Measurements from ENCODE around the gene SLC47A2. TPM values are rescaled to one million over a fixed set of nuclear protein-coding genes. Genes with fewer than 3 reads are reported as not detected.

SLC47A2 gene
- total and polyA plus RNA-seq, 3 experiments from 2014 or later: not detected

GRCh38 chr17:19648475-19649273 is 67.7 kb downstream of the SLC47A2 start, which contains the start of gene ALDH3A2:
TSS of gene ALDH3A2 (plus strand) at chr17:19648751. CDS start at chr17:19648972, 221 bp downstream.
- Mint-ChIP-seq H3K4me3 (peak within 1 kb of the TSS; percentile 95 to 98 (median 96)), H3K4me1 (peaks cover 25 to 53% (median 41%) of the 10 kb centered on the region in 3 donors), H3K9me3 (no peaks in the 10 kb centered on the region), H3K27me3 (no peaks in the 10 kb centered on the region), H3K36me3 (peaks cover 4 to 26% (median 9%) of the 10 kb centered on the region in 3 donors), H3K27ac (peak within 1 kb of the TSS; percentile 93 to 99 (median 95))
- Histone ChIP-seq H3K36me3 (ENCODE audit: insufficient read depth, low read length) (no peaks in the 10 kb centered on the region), H3K4me1 (ENCODE audit: insufficient read depth, low read length) (peaks cover 20% of the 10 kb centered on the region), H3K27me3 (ENCODE audit: insufficient read depth, low read length, poor library complexity, severe bottlenecking) (no peaks in the 10 kb centered on the region), H3K4me3 (ENCODE audit: low read length) (peak within 1 kb of the TSS; percentile 76), H3K27ac (ENCODE audit: low read depth, low read length) (peak within 1 kb of the TSS; percentile 41), H3K9me3 (ENCODE audit: low read length) (no peaks in the 10 kb centered on the region)
- ChIA-PET CTCF (interaction anchor here (0.9 to 2.5 kb wide), 9 partner anchors 12 to 202 kb away, joined by 3 to 10 read pairs (median 4); no protein-coding TSS in a partner anchor), POLR2A (interaction anchor here (1.0 to 1.6 kb wide), 4 partner anchors 12 to 286 kb away, joined by 3 to 5 read pairs (median 5); partner anchors contain the start of genes B9D1 and MAPK7)
- DNase-seq: peak; percentile 89 to 95 (median 91)

GRCh38 chr17:19647697-19648474 is 68.5 kb downstream of the SLC47A2 start:
- Mint-ChIP-seq H3K4me3 (peak overlapping the region; percentile 95 to 98 (median 96)), H3K27me3 (no peaks in the 10 kb centered on the region), H3K4me1 (peaks cover 25 to 53% (median 41%) of the 10 kb centered on the region in 3 donors), H3K36me3 (peaks cover 0 to 20% (median 7%) of the 10 kb centered on the region in 3 donors), H3K27ac (peak overlapping the region; percentile 93 to 99 (median 95)), H3K9me3 (no peaks in the 10 kb centered on the region)
- POLR2A ChIA-PET: interaction anchor here (0.7 to 1.6 kb wide), 5 partner anchors 13 to 330 kb away, joined by 3 to 5 read pairs (median 5); partner anchors contain the start of genes AKAP10, B9D1 and MAPK7
- Histone ChIP-seq H3K4me3 (ENCODE audit: low read length) (peak overlapping the region; percentile 76), H3K27ac (ENCODE audit: low read depth, low read length) (peak overlapping the region; percentile 41), H3K27me3 (ENCODE audit: insufficient read depth, low read length, poor library complexity, severe bottlenecking) (no peaks in the 10 kb centered on the region), H3K36me3 (ENCODE audit: insufficient read depth, low read length) (no peaks in the 10 kb centered on the region), H3K4me1 (ENCODE audit: insufficient read depth, low read length) (peaks cover 20% of the 10 kb centered on the region), H3K9me3 (ENCODE audit: low read length) (no peaks in the 10 kb centered on the region)
- CTCF ChIA-PET: interaction anchor here (1.3 to 2.5 kb wide), 5 partner anchors 16 to 134 kb away, joined by 3 to 10 read pairs (median 6); no protein-coding TSS in a partner anchor
- peak in 2 of 5 donors; percentile 15 to 55 for DNase-seq

GRCh38 chr17:19646788-19647696 is 69.3 kb downstream of the SLC47A2 start:
- Histone ChIP-seq H3K9me3 (ENCODE audit: low read length) (no peaks in the 10 kb centered on the region), H3K36me3 (ENCODE audit: insufficient read depth, low read length) (no peaks in the 10 kb centered on the region), H3K27ac (ENCODE audit: low read depth, low read length) (no peak overlapping the region), H3K4me1 (ENCODE audit: insufficient read depth, low read length) (peaks cover 20% of the 10 kb centered on the region), H3K27me3 (ENCODE audit: insufficient read depth, low read length, poor library complexity, severe bottlenecking) (no peaks in the 10 kb centered on the region), H3K4me3 (ENCODE audit: low read length) (no peak overlapping the region)
- CTCF ChIA-PET: interaction anchor here (0.7 to 2.5 kb wide), 6 partner anchors 13 to 205 kb away, joined by 3 to 10 read pairs (median 4); no protein-coding TSS in a partner anchor
- H3K4me3 Mint-ChIP-seq: peak overlapping the region; percentile 95 to 98 (median 96)
- H3K9me3 Mint-ChIP-seq: no peaks in the 10 kb centered on the region
- POLR2A ChIA-PET: interaction anchor here (0.7 to 1.6 kb wide), 4 partner anchors 98 to 331 kb away, joined by 3 to 5 read pairs (median 5); partner anchors contain the start of genes AKAP10, B9D1 and MAPK7
- H3K4me1 Mint-ChIP-seq: peaks cover 25 to 53% (median 38%) of the 10 kb centered on the region in 3 donors
- peak overlapping the region; percentile 93 to 99 (median 95) for H3K27ac Mint-ChIP-seq
- H3K27me3 Mint-ChIP-seq: no peaks in the 10 kb centered on the region
- H3K36me3 Mint-ChIP-seq: peaks cover 0 to 13% (median 6%) of the 10 kb centered on the region in 3 donors
- peak in 1 of 5 donors; percentile 0 for DNase-seq

- peak overlapping the region in 2 of 7 donors; percentile 12 to 96 for H3K4me3 Mint-ChIP-seq
- peaks cover 22 to 41% (median 25%) of the 10 kb centered on the region in 3 donors for H3K4me1 Mint-ChIP-seq
- ChIA-PET POLR2A (no interaction called here), CTCF (interaction anchor here (0.8 to 1.0 kb wide), 2 partner anchors 9 to 14 kb away, joined by 3 to 4 read pairs; no protein-coding TSS in a partner anchor)
- Histone ChIP-seq H3K4me3 (ENCODE audit: low read length) (no peak overlapping the region), H3K4me1 (ENCODE audit: insufficient read depth, low read length) (peaks cover 20% of the 10 kb centered on the region), H3K27me3 (ENCODE audit: insufficient read depth, low read length, poor library complexity, severe bottlenecking) (no peaks in the 10 kb centered on the region), H3K27ac (ENCODE audit: low read depth, low read length) (no peak overlapping the region), H3K36me3 (ENCODE audit: insufficient read depth, low read length) (no peaks in the 10 kb centered on the region), H3K9me3 (ENCODE audit: low read length) (no peaks in the 10 kb centered on the region)
- peak; percentile 19 to 68 (median 33) for DNase-seq
- peaks cover 0 to 10% (median 2%) of the 10 kb centered on the region in 3 donors for H3K36me3 Mint-ChIP-seq
- H3K9me3 Mint-ChIP-seq: no peaks in the 10 kb centered on the region
- H3K27ac Mint-ChIP-seq: peak overlapping the region in 3 of 8 donors; percentile 9 to 74 (median 69)
- H3K27me3 Mint-ChIP-seq: no peaks in the 10 kb centered on the region
These were observed 70.6 kb downstream of the SLC47A2 start for GRCh38 chr17:19645734-19646201.

GRCh38 chr17:19644493-19645210 is 71.7 kb downstream of the SLC47A2 start:
- Histone ChIP-seq H3K27ac (ENCODE audit: low read depth, low read length) (no peak overlapping the region), H3K9me3 (ENCODE audit: low read length) (no peaks in the 10 kb centered on the region), H3K36me3 (ENCODE audit: insufficient read depth, low read length) (no peaks in the 10 kb centered on the region), H3K27me3 (ENCODE audit: insufficient read depth, low read length, poor library complexity, severe bottlenecking) (no peaks in the 10 kb centered on the region), H3K4me1 (ENCODE audit: insufficient read depth, low read length) (peaks cover 18% of the 10 kb centered on the region), H3K4me3 (ENCODE audit: low read length) (no peak overlapping the region)
- peaks cover 18 to 32% (median 20%) of the 10 kb centered on the region in 3 donors for H3K4me1 Mint-ChIP-seq
- no peak overlapping the region for H3K27ac Mint-ChIP-seq
- DNase-seq: no peak
- peak overlapping the region in 1 of 7 donors; percentile 5 for H3K4me3 Mint-ChIP-seq
- H3K9me3 Mint-ChIP-seq: no peaks in the 10 kb centered on the region
- ChIA-PET CTCF (interaction anchor here (1.5 kb wide), 1 partner anchor 8 kb away, joined by 3 read pairs; no protein-coding TSS in a partner anchor), POLR2A (interaction anchor here (0.6 kb wide), 1 partner anchor 74 kb away, joined by 3 read pairs; no protein-coding TSS in a partner anchor)
- H3K27me3 Mint-ChIP-seq: no peaks in the 10 kb centered on the region
- peaks cover 0 to 10% (median 2%) of the 10 kb centered on the region in 3 donors for H3K36me3 Mint-ChIP-seq

- DNase-seq: no peak
- Histone ChIP-seq H3K27ac (ENCODE audit: low read depth, low read length) (no peak overlapping the region), H3K36me3 (ENCODE audit: insufficient read depth, low read length) (no peaks in the 10 kb centered on the region), H3K4me1 (ENCODE audit: insufficient read depth, low read length) (peaks cover 3% of the 10 kb centered on the region), H3K27me3 (ENCODE audit: insufficient read depth, low read length, poor library complexity, severe bottlenecking) (no peaks in the 10 kb centered on the region), H3K4me3 (ENCODE audit: low read length) (no peak overlapping the region), H3K9me3 (ENCODE audit: low read length) (no peaks in the 10 kb centered on the region)
- peaks cover 5 to 15% (median 5%) of the 10 kb centered on the region in 3 donors for H3K4me1 Mint-ChIP-seq
- peaks cover 0 to 8% of the 10 kb centered on the region in 2 donors for H3K27me3 Mint-ChIP-seq
- peaks cover 0 to 3% (median 0%) of the 10 kb centered on the region in 5 donors for H3K9me3 Mint-ChIP-seq
- no peak overlapping the region for H3K27ac Mint-ChIP-seq
- H3K4me3 Mint-ChIP-seq: no peak overlapping the region
- H3K36me3 Mint-ChIP-seq: no peaks in the 10 kb centered on the region
- ChIA-PET POLR2A (no interaction called here), CTCF (no interaction called here)
These were observed 74.0 kb downstream of the SLC47A2 start for GRCh38 chr17:19642373-19642893.

Data from CD8-positive, alpha-beta memory T cell (primary cell).